ENCODE data around the gene DPF3.

DPF3 gene

GRCh38 chr14:72920008-72920407 is 26.1 kb upstream of the DPF3 start:
- TF ChIP-seq, protein P1, sequence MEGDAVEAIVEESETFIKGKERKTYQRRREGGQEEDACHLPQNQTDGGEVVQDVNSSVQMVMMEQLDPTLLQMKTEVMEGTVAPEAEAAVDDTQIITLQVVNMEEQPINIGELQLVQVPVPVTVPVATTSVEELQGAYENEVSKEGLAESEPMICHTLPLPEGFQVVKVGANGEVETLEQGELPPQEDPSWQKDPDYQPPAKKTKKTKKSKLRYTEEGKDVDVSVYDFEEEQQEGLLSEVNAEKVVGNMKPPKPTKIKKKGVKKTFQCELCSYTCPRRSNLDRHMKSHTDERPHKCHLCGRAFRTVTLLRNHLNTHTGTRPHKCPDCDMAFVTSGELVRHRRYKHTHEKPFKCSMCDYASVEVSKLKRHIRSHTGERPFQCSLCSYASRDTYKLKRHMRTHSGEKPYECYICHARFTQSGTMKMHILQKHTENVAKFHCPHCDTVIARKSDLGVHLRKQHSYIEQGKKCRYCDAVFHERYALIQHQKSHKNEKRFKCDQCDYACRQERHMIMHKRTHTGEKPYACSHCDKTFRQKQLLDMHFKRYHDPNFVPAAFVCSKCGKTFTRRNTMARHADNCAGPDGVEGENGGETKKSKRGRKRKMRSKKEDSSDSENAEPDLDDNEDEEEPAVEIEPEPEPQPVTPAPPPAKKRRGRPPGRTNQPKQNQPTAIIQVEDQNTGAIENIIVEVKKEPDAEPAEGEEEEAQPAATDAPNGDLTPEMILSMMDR (IDR thresholded peaks at IDR 0.05; ENCODE audit: low read depth, low read length, missing control alignments): no peak
- no peak overlapping the region for H3K4me3 ChIP-seq (ENCODE audit: low read depth, low read length)
- no peak for DNase-seq (ENCODE audit: low read depth)

DNA sequence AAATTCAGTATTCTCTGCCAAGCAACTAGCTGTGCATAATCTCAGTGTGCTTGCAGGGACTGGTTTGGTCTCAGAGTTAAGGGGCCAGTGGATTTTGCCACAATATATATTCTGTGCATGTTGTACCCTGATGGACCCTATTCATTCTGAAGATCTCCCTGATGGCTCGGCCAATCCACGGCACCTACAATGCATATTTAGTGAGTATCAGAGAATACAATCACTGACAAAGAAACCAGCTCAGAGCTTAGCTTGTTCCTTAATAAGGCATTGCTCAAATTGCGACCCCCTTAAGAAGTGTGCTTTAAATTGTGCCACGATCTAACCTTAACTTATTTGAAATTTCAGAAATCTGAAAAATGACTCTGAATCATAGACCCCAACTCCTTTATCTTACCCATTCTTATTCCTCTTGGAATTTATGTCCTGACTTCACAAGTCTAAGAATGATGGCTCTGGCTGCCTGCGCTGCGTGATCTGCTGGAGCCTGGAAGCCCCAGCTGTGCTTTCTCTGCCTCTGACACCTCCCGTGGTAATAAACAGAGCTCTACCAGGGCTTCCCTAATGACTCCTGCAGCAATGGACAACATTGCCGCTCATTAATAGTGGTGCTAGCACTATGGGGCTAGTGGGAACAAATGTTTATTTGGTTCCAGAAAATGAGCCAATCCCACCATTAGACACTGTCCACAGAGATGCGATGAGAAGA is 23.3 kb upstream of the DPF3 start:
- H3K4me3 ChIP-seq (ENCODE audit: low read depth, low read length): no peak overlapping the region
- TF ChIP-seq, protein P1 (IDR thresholded peaks at IDR 0.05; ENCODE audit: low read depth, low read length, missing control alignments): no peak
- DNase-seq (ENCODE audit: low read depth): no peak

- DNase-seq (ENCODE audit: low read depth): no peak
- TF ChIP-seq, protein P1 (IDR thresholded peaks at IDR 0.05; ENCODE audit: low read depth, low read length, missing control alignments): no peak
- no peak overlapping the region for H3K4me3 ChIP-seq (ENCODE audit: low read depth, low read length)
Measured at GRCh38 chr14:72916174-72916573, 22.3 kb upstream of the DPF3 start.

- no peak overlapping the region for H3K4me3 ChIP-seq (ENCODE audit: low read depth, low read length)
- DNase-seq (ENCODE audit: low read depth): no peak
Measured at GRCh38 chr14:72913809-72914208, 19.9 kb upstream of the DPF3 start.

GRCh38 chr14:72909163-72909562 is 15.3 kb upstream of the DPF3 start:
- TF ChIP-seq, protein P1 (IDR thresholded peaks at IDR 0.05; ENCODE audit: low read depth, low read length, missing control alignments): no peak

More at GRCh38 chr14:72913809-72914208, 19.9 kb upstream of the DPF3 start:
- TF ChIP-seq, protein P1 (IDR thresholded peaks at IDR 0.05; ENCODE audit: low read depth, low read length, missing control alignments): no peak

GRCh38 chr14:72907886-72908285 is 14.0 kb upstream of the DPF3 start:
- no peak for DNase-seq (ENCODE audit: low read depth)
- H3K4me3 ChIP-seq (ENCODE audit: low read depth, low read length): no peak overlapping the region
- TF ChIP-seq, protein P1 (IDR thresholded peaks at IDR 0.05; ENCODE audit: low read depth, low read length, missing control alignments): no peak

More at GRCh38 chr14:72909163-72909562, 15.3 kb upstream of the DPF3 start:
- H3K4me3 ChIP-seq (ENCODE audit: low read depth, low read length): no peak overlapping the region
- no peak for DNase-seq (ENCODE audit: low read depth)

DNA sequence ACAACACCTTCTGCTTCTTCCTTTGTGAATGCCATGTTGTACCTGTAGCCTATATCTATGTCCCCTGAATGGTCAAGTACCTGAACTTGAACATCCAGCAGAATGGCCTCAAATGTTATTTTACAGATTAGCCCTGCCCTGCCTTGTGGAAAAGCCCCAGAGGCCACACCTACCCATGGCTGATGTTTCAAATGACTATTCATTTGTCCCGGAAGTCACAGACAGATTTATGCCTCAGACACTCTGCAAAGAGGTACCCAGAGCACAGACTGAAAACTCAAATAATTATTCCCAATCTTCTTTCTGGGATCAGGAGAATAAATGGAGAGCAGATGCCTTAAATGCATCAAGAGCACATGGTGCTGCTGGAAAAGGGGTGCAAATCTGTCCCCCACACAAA is 13.0 kb upstream of the DPF3 start:
- TF ChIP-seq, protein P1 (IDR thresholded peaks at IDR 0.05; ENCODE audit: low read depth, low read length, missing control alignments): no peak
- no peak for DNase-seq (ENCODE audit: low read depth)
- H3K4me3 ChIP-seq (ENCODE audit: low read depth, low read length): no peak overlapping the region

Measured in GM12864 (cell line).